ENCODE data around the gene DIAPH3.

DNA sequence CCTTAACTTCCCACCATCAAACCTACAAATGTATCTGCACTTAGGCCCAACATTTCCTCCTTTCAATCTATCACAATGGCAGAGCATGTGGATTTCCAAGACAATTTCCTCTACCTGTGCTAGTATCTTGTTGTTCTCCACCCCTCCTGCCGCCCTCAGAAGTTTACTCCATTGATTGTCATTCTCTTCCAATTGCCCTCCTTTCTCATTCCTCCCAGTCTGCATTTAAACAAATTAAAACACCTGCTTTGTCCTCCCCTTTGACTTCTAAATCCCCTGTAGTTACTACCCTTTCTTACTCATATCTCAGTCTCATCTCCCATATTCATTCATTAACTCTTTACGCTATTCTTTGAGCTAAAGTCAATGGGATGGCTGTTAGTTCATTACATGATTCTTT, 370.6 kb downstream of the DIAPH3 start:
- TF ChIP-seq, protein P1, sequence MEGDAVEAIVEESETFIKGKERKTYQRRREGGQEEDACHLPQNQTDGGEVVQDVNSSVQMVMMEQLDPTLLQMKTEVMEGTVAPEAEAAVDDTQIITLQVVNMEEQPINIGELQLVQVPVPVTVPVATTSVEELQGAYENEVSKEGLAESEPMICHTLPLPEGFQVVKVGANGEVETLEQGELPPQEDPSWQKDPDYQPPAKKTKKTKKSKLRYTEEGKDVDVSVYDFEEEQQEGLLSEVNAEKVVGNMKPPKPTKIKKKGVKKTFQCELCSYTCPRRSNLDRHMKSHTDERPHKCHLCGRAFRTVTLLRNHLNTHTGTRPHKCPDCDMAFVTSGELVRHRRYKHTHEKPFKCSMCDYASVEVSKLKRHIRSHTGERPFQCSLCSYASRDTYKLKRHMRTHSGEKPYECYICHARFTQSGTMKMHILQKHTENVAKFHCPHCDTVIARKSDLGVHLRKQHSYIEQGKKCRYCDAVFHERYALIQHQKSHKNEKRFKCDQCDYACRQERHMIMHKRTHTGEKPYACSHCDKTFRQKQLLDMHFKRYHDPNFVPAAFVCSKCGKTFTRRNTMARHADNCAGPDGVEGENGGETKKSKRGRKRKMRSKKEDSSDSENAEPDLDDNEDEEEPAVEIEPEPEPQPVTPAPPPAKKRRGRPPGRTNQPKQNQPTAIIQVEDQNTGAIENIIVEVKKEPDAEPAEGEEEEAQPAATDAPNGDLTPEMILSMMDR (conservative IDR thresholded peaks at IDR 0.05; ENCODE audit: low read depth, low read length), result no peak
- no peak for TF ChIP-seq EZH2 (IDR thresholded peaks at IDR 0.05; ENCODE audit: borderline replicate concordance, low read depth, low read length, poor library complexity, severe bottlenecking)

Data from A673 (cell line).